ENCODE results near the gene CCAR1. TPM values are rescaled to one million over a fixed set of nuclear protein-coding genes. Genes with fewer than 3 reads are reported as not detected.

The CCAR1 gene
- polyA plus RNA-seq, 2 of the 4 experiments (the other 2 are of a cell fraction) = 98.8 to 107 TPM

GRCh38 chr10:68727146-68727545, 6.1 kb downstream of the CCAR1 start:
- H3K9me3 ChIP-seq = no peaks in the 10 kb centered on the region
- no peak overlapping the region for H3K4me2 ChIP-seq
- H3K4me1 ChIP-seq = peaks cover 7% of the 10 kb centered on the region; the same call in 2 of the 3 replicates
- no peak overlapping the region for H3K4me3 ChIP-seq
- ChIA-PET CTCF (no interaction called here), POLR2A (no interaction called here)
- ATAC-seq (no peak), DNase-seq (ENCODE audit: low read depth in 1 of 2, low spot score in 1 of 2) (no peak), FAIRE-seq (no peak)
- no peak overlapping the region for H3K27ac ChIP-seq
- 92% methylated on average over 9 of the region's 9 CpGs for WGBS (ENCODE audit: missing lambda C conversion rate)
- TF ChIP-seq HOXA7 (CRISPR knock-in tag; IDR thresholded peaks at IDR 0.05) (no peak), POLR2AphosphoS2 (conservative IDR thresholded peaks at IDR 0.05; ENCODE audit: low read length) (no peak), NR3C1 (IDR thresholded peaks at IDR 0.05) (no peak), CTCF (IDR thresholded peaks at IDR 0.05) (no peak), PHF8 (IDR thresholded peaks at IDR 0.05; ENCODE audit: borderline replicate concordance, low read depth) (no peak), HOXB5 (CRISPR knock-in tag; IDR thresholded peaks at IDR 0.05) (no peak)

- TF ChIP-seq REST (IDR thresholded peaks at IDR 0.05) (no peak), HMGXB4 (CRISPR knock-in tag; IDR thresholded peaks at IDR 0.05; ENCODE audit: borderline replicate concordance) (no peak), ZSCAN20 (CRISPR knock-in tag; IDR thresholded peaks at IDR 0.05) (no peak), MYC (IDR thresholded peaks at IDR 0.05; ENCODE audit: borderline replicate concordance, low read length) (no peak), EHMT2 (IDR thresholded peaks at IDR 0.05; ENCODE audit: low read depth) (no peak), FOXS1 (CRISPR knock-in tag; IDR thresholded peaks at IDR 0.05) (no peak), TFCP2L1 (CRISPR knock-in tag; IDR thresholded peaks at IDR 0.05) (no peak), FOSL2 (IDR thresholded peaks at IDR 0.05) (no peak), FOSL2 (CRISPR knock-in tag; IDR thresholded peaks at IDR 0.05) (no peak), RFX5 (IDR thresholded peaks at IDR 0.05) (no peak), CHD2 (IDR thresholded peaks at IDR 0.05; ENCODE audit: low read length, partially characterized antibody) (no peak), BHLHE40 (IDR thresholded peaks at IDR 0.05; ENCODE audit: low read depth, low read length) (no peak), EHF (CRISPR knock-in tag; IDR thresholded peaks at IDR 0.05) (no peak)
- Histone ChIP-seq H3K9me3 (no peaks in the 10 kb centered on the region), H3K27ac (no peak overlapping the region), H3K4me2 (no peak overlapping the region), H3K4me1 (no peaks in the 10 kb centered on the region), H3K4me3 (no peak overlapping the region)
- ATAC-seq (no peak), DNase-seq (ENCODE audit: low read depth in 1 of 2, low spot score in 1 of 2) (no peak), FAIRE-seq (no peak)
- 95% methylated on average over 8 of the region's 8 CpGs for WGBS (ENCODE audit: missing lambda C conversion rate)
- CTCF ChIA-PET = no interaction called here
- POLR2A ChIA-PET = no interaction called here
These were observed 11.6 kb downstream of the CCAR1 start for GRCh38 chr10:68732651-68733050.

Measured in A549 (cell line).